OCI-LY1 (cell line): ENCODE data around the gene TRAPPC4.

Experiments used
- H2AFZ ChIP-seq: fragments of 200-600 bp; sonication (generic), shearing (Covaris generic); 2 replicates; pipeline ENCODE4 v1.6.0; 2014; ENCODE audit warnings: antibody characterized with exemption, mild to moderate bottlenecking, low read length
- H3F3A ChIP-seq: fragments of 200-600 bp; sonication (generic), shearing (Covaris generic); 2 replicates; pipeline ENCODE4 v1.6.0; 2014; ENCODE audit warnings: mild to moderate bottlenecking, antibody characterized with exemption, low read length, moderate library complexity; ENCODE audit not compliant: insufficient read depth
- H3K27ac ChIP-seq: fragments of 200-600 bp; sonication (generic); 2 replicates; pipeline ENCODE4 v1.5.1; 2014; ENCODE audit warnings: low read length, mixed run types, mild to moderate bottlenecking, low read depth; ENCODE audit not compliant: poor library complexity, severe bottlenecking
- H3K27me3 ChIP-seq: fragments of 200-600 bp; sonication (generic); 2 replicates; pipeline ENCODE4 v1.6.0; 2014; ENCODE audit warnings: antibody characterized with exemption, mild to moderate bottlenecking, low read length, moderate library complexity; ENCODE audit not compliant: insufficient read depth
- H3K36me3 ChIP-seq: fragments of 200-600 bp; sonication (generic); 2 replicates; pipeline ENCODE4 v1.6.1; 2014; ENCODE audit warnings: mild to moderate bottlenecking, antibody characterized with exemption, low read length, moderate library complexity, mixed read lengths; ENCODE audit not compliant: insufficient read depth
- H3K4me1 ChIP-seq: fragments of 200-600 bp; sonication (generic); 2 replicates; pipeline ENCODE4 v1.5.1; 2014; ENCODE audit warnings: mild to moderate bottlenecking, low read length, moderate library complexity; ENCODE audit not compliant: insufficient read depth, severe bottlenecking
- H3K4me2 ChIP-seq: fragments of 200-600 bp; sonication (generic), shearing (Covaris generic); 2 replicates; pipeline ENCODE4 v1.6.1; 2014; ENCODE audit warnings: low read length
- H3K4me3 ChIP-seq: fragments of 200-600 bp; sonication (generic); 2 replicates; pipeline ENCODE4 v1.5.1; 2014; ENCODE audit warnings: low read length, low read depth, mild to moderate bottlenecking, mixed read lengths; ENCODE audit not compliant: poor library complexity, severe bottlenecking
- H3K79me2 ChIP-seq: fragments of 200-600 bp; shearing (Covaris generic); 2 replicates; pipeline ENCODE4 v1.6.1; 2016; ENCODE audit warnings: mixed run types, low read length, mixed read lengths; ENCODE audit not compliant: insufficient read depth
- H3K9ac ChIP-seq: fragments of 200-600 bp; sonication (generic), shearing (Covaris generic); 2 replicates; pipeline ENCODE4 v1.6.1; 2014; ENCODE audit warnings: mild to moderate bottlenecking, low read length, mixed read lengths
- H3K9me2 ChIP-seq: fragments of 200-600 bp; sonication (generic), shearing (Covaris generic); 2 replicates; pipeline ENCODE4 v1.6.1; 2014; ENCODE audit warnings: low read depth, mild to moderate bottlenecking, low read length, mixed read lengths
- H3K9me3 ChIP-seq: fragments of 200-600 bp; shearing (Covaris generic); 2 replicates; pipeline ENCODE4 v1.6.1; 2014; ENCODE audit warnings: low read length, mixed read lengths
- H4K20me1 ChIP-seq: fragments of 200-600 bp; sonication (generic), shearing (Covaris generic); 2 replicates; pipeline ENCODE4 v1.6.0; 2016; ENCODE audit warnings: mild to moderate bottlenecking, low read length; ENCODE audit not compliant: insufficient read depth
- CTCF ChIP-seq: fragments of 200-600 bp; sonication (generic), shearing (Covaris generic); IDR thresholded peaks from 2 replicates; pipeline ENCODE4 v1.5.1; 2017; ENCODE audit warnings: mild to moderate bottlenecking, antibody characterized with exemption, low read length, moderate library complexity, mixed read lengths
- EZH2 ChIP-seq: fragments of 200-600 bp; sonication (generic), shearing (Covaris generic); IDR thresholded peaks from 2 replicates; pipeline ENCODE4 v1.8.0; 2017; ENCODE audit warnings: borderline replicate concordance, mixed run types, mild to moderate bottlenecking, antibody characterized with exemption, low read length, moderate library complexity, mixed read lengths

The TRAPPC4 gene

GRCh38 chr11:119067371-119068222, 49.0 kb downstream of the TRAPPC4 start, which contains the start of gene VPS11:
Gene VPS11 (plus strand): TSS chr11:119067818. CDS start chr11:119067824, 6 bp downstream.
- H4K20me1 ChIP-seq = no peaks in the 10 kb centered on the region
- H3K9me2 ChIP-seq = no peaks in the 10 kb centered on the region
- H3K4me2 ChIP-seq = peak within 1 kb of the TSS; percentile 99
- H3K79me2 ChIP-seq = peaks cover 6% of the 10 kb centered on the region; the same call in 1 of the 2 replicates
- TF ChIP-seq EZH2 = no peak
- no peak for TF ChIP-seq CTCF
- peak within 1 kb of the TSS; percentile 88; the same call in 1 of the 2 replicates for H2AFZ ChIP-seq
- H3K9me3 ChIP-seq = no peaks in the 10 kb centered on the region
- H3K4me1 ChIP-seq = peaks cover 39% of the 10 kb centered on the region
- H3K4me3 ChIP-seq = peak within 1 kb of the TSS; percentile 100
- no peaks in the 10 kb centered on the region for H3F3A ChIP-seq
- peak within 1 kb of the TSS; percentile 100 for H3K9ac ChIP-seq
- H3K36me3 ChIP-seq = peaks cover 12% of the 10 kb centered on the region
- no peaks in the 10 kb centered on the region for H3K27me3 ChIP-seq
- peak within 1 kb of the TSS; percentile 50 for H3K27ac ChIP-seq
